HEK293 (cell line): Measurements from ENCODE around the gene TTC24.
A peak's percentile ranks its signal among the peaks of the same experiment; 100 is the strongest.

Source experiments
- CTCF ChIP-seq: fragments of 450-650 bp; formaldehyde crosslinking; IDR thresholded peaks from 2 replicates; pipeline ENCODE4 v1.5.1; 2016; ENCODE audit warnings: missing biosample characterization, missing genetic modification characterization
- PRDM2 ChIP-seq: fragments of 450-650 bp; formaldehyde crosslinking; IDR thresholded peaks from 2 replicates; pipeline ENCODE4 v1.5.1; 2016; ENCODE audit warnings: missing biosample characterization, missing genetic modification characterization, borderline replicate concordance
- REST ChIP-seq: fragments of 450-650 bp; formaldehyde crosslinking; IDR thresholded peaks from 2 replicates; pipeline ENCODE4 v1.5.1; 2016; ENCODE audit warnings: missing biosample characterization, missing genetic modification characterization
- ZBTB11 ChIP-seq: fragments of 450-650 bp; formaldehyde crosslinking; conservative IDR thresholded peaks from 2 replicates; pipeline ENCODE4 v1.5.1; 2016; ENCODE audit warnings: low read depth, missing biosample characterization, missing genetic modification characterization
- ZBTB17 ChIP-seq: fragments of 450-650 bp; formaldehyde crosslinking; IDR thresholded peaks from 2 replicates; pipeline ENCODE4 v1.5.1; 2016; ENCODE audit warnings: missing biosample characterization, missing genetic modification characterization
- ZBTB49 ChIP-seq: fragments of 450-650 bp; formaldehyde crosslinking; IDR thresholded peaks from 2 replicates; pipeline ENCODE4 v1.5.1; 2016; ENCODE audit warnings: missing biosample characterization, missing genetic modification characterization, low read depth
- ZBTB6 ChIP-seq: fragments of 450-650 bp; formaldehyde crosslinking; IDR thresholded peaks from 2 replicates; pipeline ENCODE4 v1.5.1; 2017; ENCODE audit warnings: missing biosample characterization, missing genetic modification characterization
- ZEB2 ChIP-seq: fragments of 450-650 bp; formaldehyde crosslinking; IDR thresholded peaks from 2 replicates; pipeline ENCODE4 v1.5.1; 2016; ENCODE audit warnings: missing biosample characterization, missing genetic modification characterization
- ZFP37 ChIP-seq: fragments of 450-650 bp; formaldehyde crosslinking; IDR thresholded peaks from 2 replicates; pipeline ENCODE4 v1.5.1; 2016; ENCODE audit warnings: missing biosample characterization, missing genetic modification characterization
- ZNF132 ChIP-seq: fragments of 450-650 bp; formaldehyde crosslinking; IDR thresholded peaks from 2 replicates; pipeline ENCODE4 v1.5.1; 2017; ENCODE audit warnings: missing biosample characterization, missing genetic modification characterization, borderline replicate concordance
- ZNF211 ChIP-seq: fragments of 450-650 bp; formaldehyde crosslinking; IDR thresholded peaks from 2 replicates; pipeline ENCODE4 v1.5.1; 2016; ENCODE audit warnings: low read depth, missing biosample characterization, missing genetic modification characterization
- ZNF24 ChIP-seq: fragments of 450-650 bp; formaldehyde crosslinking; IDR thresholded peaks from 2 replicates; pipeline ENCODE4 v1.5.1; 2016; ENCODE audit warnings: missing biosample characterization, missing genetic modification characterization
- ZNF416 ChIP-seq: fragments of 450-650 bp; formaldehyde crosslinking; IDR thresholded peaks from 2 replicates; pipeline ENCODE4 v1.5.1; 2016; ENCODE audit warnings: missing biosample characterization, missing genetic modification characterization
- ZNF48 ChIP-seq: fragments of 450-650 bp; formaldehyde crosslinking; IDR thresholded peaks from 2 replicates; pipeline ENCODE4 v1.5.1; 2016; ENCODE audit warnings: missing biosample characterization, missing genetic modification characterization
- ZNF544 ChIP-seq: fragments of 450-650 bp; formaldehyde crosslinking; IDR thresholded peaks from 2 replicates; pipeline ENCODE4 v1.5.0; 2017; ENCODE audit warnings: missing biosample characterization, missing genetic modification characterization
- ZNF660 ChIP-seq: fragments of 450-650 bp; IDR thresholded peaks from 2 replicates; pipeline ENCODE4 v1.5.1; 2018; ENCODE audit warnings: missing biosample characterization, mild to moderate bottlenecking, missing genetic modification characterization
- ZNF76 ChIP-seq: fragments of 450-650 bp; formaldehyde crosslinking; IDR thresholded peaks from 2 replicates; pipeline ENCODE4; 2016; ENCODE audit warnings: low read depth, missing biosample characterization, missing genetic modification characterization, borderline replicate concordance

The TTC24 gene

GRCh38 chr1:156601122-156601830, 21.8 kb downstream of the TTC24 start, which contains the start of gene GPATCH4 (continued):
- TF ChIP-seq ZNF48 (tag by site-specific recombination) (no peak), REST (tag by site-specific recombination) (peak; percentile 25; the same call in 1 of the 2 replicates), ZNF211 (tag by site-specific recombination) (no peak), ZBTB11 (tag by site-specific recombination) (peak; percentile 93), ZNF660 (peak; percentile 64; the same call in 1 of the 2 replicates), ZNF544 (no peak), ZFP37 (tag by site-specific recombination) (no peak), ZBTB6 (peak; percentile 81), ZNF24 (peak; percentile 85), ZNF416 (tag by site-specific recombination) (no peak), ZBTB17 (tag by site-specific recombination) (peak; percentile 75), ZEB2 (tag by site-specific recombination) (peak; percentile 71), PRDM2 (tag by site-specific recombination) (no peak), ZBTB49 (tag by site-specific recombination) (no peak), ZNF132 (no peak), CTCF (tag by site-specific recombination) (no peak), ZNF76 (peak; percentile 78)
